WTC11 (cell line): ENCODE data around the gene PLS1.

Experiments
- AFF4 ChIP-seq: sonication (generic); formaldehyde crosslinking; IDR thresholded peaks from 2 replicates; pipeline ENCODE4 v1.8.1; 2023; ENCODE audit warnings: mild to moderate bottlenecking, missing genetic modification reagents, borderline replicate concordance
- CTCF ChIP-seq: fragments of 200-600 bp; IDR thresholded peaks from 2 replicates; pipeline ENCODE4 v1.8.0; 2022; ENCODE audit warnings: antibody characterized with exemption
- EMX1 ChIP-seq: fragments of 250-450 bp; sonication (Bioruptor Pico); IDR thresholded peaks from 2 replicates; pipeline ENCODE4 v1.8.0; 2021; ENCODE audit warnings: mild to moderate bottlenecking
- FOXJ3 ChIP-seq: sonication (generic); formaldehyde crosslinking; IDR thresholded peaks from 2 replicates; pipeline ENCODE4 v1.9.0; 2021; ENCODE audit warnings: missing genetic modification reagents, mild to moderate bottlenecking, borderline replicate concordance
- FOXP4 ChIP-seq: sonication (generic); formaldehyde crosslinking; IDR thresholded peaks from 2 replicates; pipeline ENCODE4 v1.8.0; 2022; ENCODE audit warnings: mild to moderate bottlenecking, missing genetic modification reagents

DNA sequence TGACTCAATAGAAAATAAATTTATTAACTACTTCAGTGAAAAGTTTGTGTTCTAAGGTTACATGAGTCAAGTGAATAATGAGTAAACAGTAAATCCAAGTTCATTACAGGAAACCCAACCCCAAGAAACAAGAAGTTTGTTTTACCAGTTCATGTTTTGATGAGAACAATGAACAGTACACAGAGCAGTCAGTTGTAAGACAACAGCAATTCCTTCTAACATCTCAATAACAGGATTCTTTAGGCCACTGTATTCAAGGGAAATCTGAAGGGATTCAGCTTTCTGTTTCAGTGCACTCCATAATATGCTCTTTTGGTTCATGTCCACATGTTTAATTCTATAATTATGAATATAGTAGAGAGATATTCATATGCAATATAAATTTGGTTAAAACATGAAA is 36.1 kb upstream of the PLS1 start:
- TF ChIP-seq FOXP4 (CRISPR knock-in tag) (no peak), FOXJ3 (CRISPR knock-in tag) (no peak), CTCF (no peak), AFF4 (CRISPR knock-in tag) (no peak), EMX1 (CRISPR knock-in tag) (no peak)
